IMR-90 (cell line): ENCODE measurements around the gene CD34. TPM values are rescaled to one million over a fixed set of nuclear protein-coding genes. Genes with fewer than 3 reads are reported as not detected.

Source experiments
- ATAC-seq: fragments of 200-7000 bp; cut with Tn5 transposase; 2 replicates; pipeline ENCODE4 v1.9.1; 2020; ENCODE audit warnings: low read depth, mild to moderate bottlenecking, moderate library complexity
- BruUV-seq: library from RNA; stranded (reverse); fragments of 400-500 nt; replicated peaks from 2 replicates; lab custom pipeline; 2021; lab: Mats Ljungman, UMichigan
- CTCF ChIA-PET: fragments of 300-600 bp; formaldehyde crosslinking; extraction: SDS; loops from one replicate; lab custom pipeline; 2021; ENCODE audit warnings: antibody characterized with exemption; lab: Yijun Ruan, JAX
- POLR2A ChIA-PET: fragments of 300-600 bp; sonication (Branson Sonifier 250); formaldehyde crosslinking; loops from one replicate; lab custom pipeline; 2022; ENCODE audit warnings: antibody characterized with exemption; ENCODE audit not compliant: unreplicated experiment; lab: Charles Lee
- DNase-seq: peaks from one replicate; pipeline ENCODE4 v3.0.0; 2013
- H2AFZ ChIP-seq: replicated peaks from 2 replicates; pipeline ENCODE3; 2013; ENCODE audit warnings: low read length, mild to moderate bottlenecking; ENCODE audit not compliant: poor library complexity
- H2AK5ac ChIP-seq: 2 replicates; pipeline ENCODE4 v1.6.1; 2013; ENCODE audit warnings: low read depth, low read length, inconsistent platforms
- H2AK9ac ChIP-seq: replicated peaks from 2 replicates; pipeline ENCODE3; 2013; ENCODE audit warnings: mild to moderate bottlenecking, low read depth, low read length, moderate library complexity; ENCODE audit not compliant: poor library complexity
- H2BK120ac ChIP-seq: 2 replicates; pipeline ENCODE4 v1.6.1; 2013; ENCODE audit warnings: low read depth, low read length, inconsistent platforms
- H2BK15ac ChIP-seq: 3 replicates; pipeline ENCODE4 v1.6.1; 2013; ENCODE audit warnings: low read depth, low read length, inconsistent platforms
- H2BK20ac ChIP-seq: 2 replicates; pipeline ENCODE4 v1.6.1; 2013; ENCODE audit warnings: low read depth, mild to moderate bottlenecking, inconsistent platforms, low read length, moderate library complexity
- H2BK5ac ChIP-seq: 2 replicates; pipeline ENCODE4 v1.6.1; 2013; ENCODE audit warnings: mild to moderate bottlenecking, low read depth, low read length, inconsistent platforms; ENCODE audit not compliant: poor library complexity, severe bottlenecking
- H3K14ac ChIP-seq: replicated peaks from 2 replicates; pipeline ENCODE4 v1.6.1; 2013; ENCODE audit warnings: low read depth, low read length, inconsistent platforms
- H3K18ac ChIP-seq: 2 replicates; pipeline ENCODE4 v1.6.1; 2013; ENCODE audit warnings: low read depth, low read length, control low read depth
- H3K23ac ChIP-seq: 2 replicates; pipeline ENCODE4 v1.6.1; 2013; ENCODE audit warnings: low read depth, low read length, inconsistent platforms
- H3K27ac ChIP-seq: 2 replicates; pipeline ENCODE4 v1.5.1; 2013; ENCODE audit warnings: mild to moderate bottlenecking, control low read depth, low read length; ENCODE audit not compliant: insufficient read depth
- H3K27me3 ChIP-seq: 2 replicates; pipeline ENCODE4 v1.6.1; 2013; ENCODE audit warnings: low read length; ENCODE audit not compliant: control insufficient read depth, insufficient read depth
- H3K36me3 ChIP-seq: 2 replicates; pipeline ENCODE4 v1.6.1; 2013; ENCODE audit warnings: low read length, mixed read lengths; ENCODE audit not compliant: control insufficient read depth, insufficient read depth
- H3K4ac ChIP-seq: 2 replicates; pipeline ENCODE4 v1.6.1; 2013; ENCODE audit warnings: low read depth, low read length, inconsistent platforms
- H3K4me1 ChIP-seq: 2 replicates; pipeline ENCODE4 v1.6.1; 2013; ENCODE audit warnings: low read length, mixed read lengths; ENCODE audit not compliant: control insufficient read depth, insufficient read depth
- H3K4me2 ChIP-seq: 2 replicates; pipeline ENCODE4 v1.6.1; 2013; ENCODE audit warnings: low read depth, mild to moderate bottlenecking, control low read depth, low read length, moderate library complexity
- H3K4me3 ChIP-seq: 2 replicates; pipeline ENCODE4 v1.5.1; 2013; ENCODE audit warnings: low read depth, mild to moderate bottlenecking, control low read depth, low read length, moderate library complexity; ENCODE audit not compliant: insufficient read depth
- H3K56ac ChIP-seq: 2 replicates; pipeline ENCODE4 v1.6.1; 2013; ENCODE audit warnings: low read length, inconsistent platforms; ENCODE audit not compliant: insufficient read depth; ENCODE audit errors: extremely low read depth
- H3K79me1 ChIP-seq, 2 experiments: 2 replicates each; pipeline ENCODE4 v1.6.1; 2013; ENCODE audit warnings: low read length in 2 of 2, inconsistent platforms in 1 of 2, low read depth in 1 of 2
- H3K9ac ChIP-seq: 2 replicates; pipeline ENCODE4 v1.6.1; 2013; ENCODE audit warnings: low read depth, low read length, control low read depth
- H3K9me1 ChIP-seq: 2 replicates; pipeline ENCODE4 v1.6.1; 2013; ENCODE audit warnings: low read length, inconsistent platforms; ENCODE audit not compliant: insufficient read depth
- H3K9me3 ChIP-seq: 2 replicates; pipeline ENCODE4 v1.6.1; 2013; ENCODE audit warnings: low read length; ENCODE audit not compliant: control insufficient read depth, insufficient read depth
- H4K20me1 ChIP-seq: 2 replicates; pipeline ENCODE4 v1.6.1; 2013; ENCODE audit warnings: low read length, inconsistent platforms; ENCODE audit not compliant: insufficient read depth
- H4K5ac ChIP-seq: 2 replicates; pipeline ENCODE4 v1.6.1; 2013; ENCODE audit warnings: mild to moderate bottlenecking, low read depth, low read length, control low read depth
- H4K8ac ChIP-seq, 2 experiments: 2 replicates each; pipeline ENCODE4 v1.6.1; 2013; ENCODE audit warnings: low read depth in 2 of 2, low read length in 2 of 2, control low read depth in 1 of 2, inconsistent platforms in 1 of 2
- H4K91ac ChIP-seq: 2 replicates; pipeline ENCODE4 v1.6.1; 2013; ENCODE audit warnings: low read depth, low read length, inconsistent platforms; ENCODE audit not compliant: insufficient read depth
- CEBPB ChIP-seq: IDR thresholded peaks from 2 replicates; pipeline ENCODE4 v1.6.1; 2012; ENCODE audit warnings: low read depth, low read length, improper control_type of control experiment
- CHD1 ChIP-seq: IDR thresholded peaks from 2 replicates; pipeline ENCODE4 v1.6.1; 2012; ENCODE audit warnings: low read depth, low read length, improper control_type of control experiment
- CTCF ChIP-seq: conservative IDR thresholded peaks from 2 replicates; pipeline ENCODE4 v1.5.1; 2012; ENCODE audit warnings: mild to moderate bottlenecking, low read depth, low read length, improper control_type of control experiment
- FOS ChIP-seq: fragments of 150-350 bp; IDR thresholded peaks from 2 replicates; pipeline ENCODE4 v1.6.1; 2016; ENCODE audit warnings: low read depth, low read length
- MAFK ChIP-seq: IDR thresholded peaks from 2 replicates; pipeline ENCODE4 v1.6.1; 2012; ENCODE audit warnings: low read depth, low read length, improper control_type of control experiment
- MAZ ChIP-seq: IDR thresholded peaks from 2 replicates; pipeline ENCODE4 v1.6.1; 2012; ENCODE audit warnings: low read depth, mild to moderate bottlenecking, low read length, improper control_type of control experiment, moderate library complexity, borderline replicate concordance
- MXI1 ChIP-seq: IDR thresholded peaks from 2 replicates; pipeline ENCODE4 v1.6.1; 2012; ENCODE audit warnings: low read depth, mild to moderate bottlenecking, low read length, moderate library complexity, borderline replicate concordance
- POLR2A ChIP-seq: IDR thresholded peaks from 2 replicates; pipeline ENCODE4 v1.6.1; 2012; ENCODE audit warnings: mild to moderate bottlenecking, low read depth, low read length
- RFX5 ChIP-seq: IDR thresholded peaks from 2 replicates; pipeline ENCODE4 v1.8.0; 2012; ENCODE audit warnings: low read depth, mild to moderate bottlenecking, low read length, moderate library complexity
- USF2 ChIP-seq: fragments of 150-350 bp; IDR thresholded peaks from 2 replicates; pipeline ENCODE4 v1.6.1; 2017; ENCODE audit warnings: mild to moderate bottlenecking, antibody characterized with exemption, low read length, low read depth
- WGBS, 2 experiments: methylation state at CpG; one replicate each; pipeline versions ENCODE4 v1.1.5 to v1.1.7; 2013; ENCODE audit warnings: missing lambda C conversion rate in 2 of 2; ENCODE audit not compliant: insufficient read length in 1 of 2; ENCODE audit errors: extremely low coverage in 2 of 2; 5-methylcytosine and 5-hydroxymethylcytosine counted together
- dilution Hi-C: fragments of 300-500 bp; cut with HindIII; formaldehyde crosslinking; loops from one replicate; pipeline ENCODE4 v1.14.3; 2018; ENCODE audit warnings: low sequenced_read_pairs; ENCODE audit not compliant: unreplicated experiment
- in situ Hi-C: fragments of 300-500 bp; cut with MboI; formaldehyde crosslinking; loops from 3 replicates; pipeline ENCODE4 v1.14.3; 2019; ENCODE audit warnings: low sequenced_read_pairs, inconsistent platforms, mixed read lengths
- intact Hi-C: fragments of 100-400 bp; cut with micrococcal nuclease; formaldehyde crosslinking; loops from 2 replicates; pipeline ENCODE4 v1.10.0; 2022
- polyA plus RNA-seq, 3 experiments: library from polyadenylated mRNA; depleted of rRNA; stranded (reverse); fragments of >200 nt; gene quantifications; 2 replicates each; pipeline ENCODE4 v1.2.3, GENCODE V29; 2012; ENCODE audit warnings: low replicate concordance in 1 of 3
- total RNA-seq: library from RNA; depleted of rRNA; stranded (reverse); fragments of >200 nt; gene quantifications from 2 replicates; pipeline ENCODE4 v1.2.3, GENCODE V29; 2012
- TF ChIP-seq, protein P1 (sequence below): fragments of 150-350 bp; IDR thresholded peaks from 2 replicates; pipeline ENCODE4 v1.6.1; 2016; ENCODE audit warnings: low read depth, mild to moderate bottlenecking, low read length, moderate library complexity, borderline replicate concordance

Gene CD34
- total and polyA plus RNA-seq, 2 of the 4 experiments (the other 2 are of a cell fraction): 0.14 TPM; not detected in 1

DNA sequence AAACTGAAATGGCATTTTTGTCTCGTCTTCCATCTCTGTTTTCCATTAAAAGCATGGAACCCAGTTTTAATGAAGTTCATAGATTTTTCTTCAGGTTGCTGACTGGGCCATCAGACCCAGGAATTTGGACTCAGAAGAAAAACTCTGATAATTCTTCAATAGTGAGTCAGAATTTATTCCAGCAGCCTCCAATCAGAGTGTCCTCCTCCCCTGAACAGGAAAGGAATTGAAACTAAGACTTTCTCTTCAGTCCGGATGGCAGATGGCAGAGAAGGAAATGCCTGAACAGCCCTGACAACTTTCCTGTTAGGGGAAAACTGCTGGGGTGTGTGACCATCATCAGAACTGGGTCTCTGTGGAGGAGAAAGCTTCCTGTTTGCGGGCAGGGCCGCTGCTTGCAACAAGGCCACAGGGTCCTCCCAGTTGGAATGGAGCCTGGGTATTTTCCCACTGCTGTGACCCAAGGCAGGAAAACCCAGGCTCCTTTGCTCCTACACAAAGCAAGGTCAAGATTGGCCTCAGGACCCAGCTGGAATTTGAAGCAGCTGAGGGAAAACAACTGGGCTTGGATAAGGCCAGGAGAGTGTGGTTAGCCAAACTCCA, 20.7 kb downstream of the CD34 start:
- peak overlapping the region; percentile 91 for H4K91ac ChIP-seq
- peak overlapping the region; percentile 77 for H4K5ac ChIP-seq
- peak overlapping the region; percentile 22; the same call in 1 of the 2 replicates for H2AK5ac ChIP-seq
- peak overlapping the region; percentile 82 for H3K23ac ChIP-seq
- peak overlapping the region; percentile 93 for H2BK120ac ChIP-seq
- peaks cover 4% of the 10 kb centered on the region; the same call in 1 of the 2 replicates for H3K27me3 ChIP-seq
- H3K14ac ChIP-seq: peak overlapping the region; percentile 79
- peak overlapping the region; percentile 2; the same call in 1 of the 2 replicates for H3K4me3 ChIP-seq
- ChIA-PET CTCF (interaction anchor here (1.3 to 1.5 kb wide), 2 partner anchors 21 to 73 kb away, joined by 3 to 4 read pairs; no protein-coding TSS in a partner anchor), POLR2A (no interaction called here)
- dilution Hi-C loops (no loop called here), intact Hi-C loops (no loop called here), in situ Hi-C loops (no loop called here)
- peak overlapping the region; percentile 40 for H3K18ac ChIP-seq
- peak overlapping the region; percentile 96 for H2BK20ac ChIP-seq
- H2AK9ac ChIP-seq: peak overlapping the region; percentile 75
- peaks cover 8% of the 10 kb centered on the region for H3K9me1 ChIP-seq
- peak overlapping the region; percentile 85 for H3K27ac ChIP-seq
- peak; percentile 67 for DNase-seq
- no peaks in the 10 kb centered on the region for H3K79me1 ChIP-seq
- H2BK15ac ChIP-seq: peak overlapping the region; percentile 62; the same call in 2 of the 3 replicates
- H3K56ac ChIP-seq: peak overlapping the region; percentile 43; the same call in 1 of the 2 replicates
- BruUV-seq: no TSS peak
- ATAC-seq: peak; percentile 88
- H4K20me1 ChIP-seq: no peaks in the 10 kb centered on the region
- peak overlapping the region; percentile 90 to 94 for H4K8ac ChIP-seq
- peaks cover 11% of the 10 kb centered on the region for H3K4me1 ChIP-seq
- WGBS, 2 experiments: no CpG with 5 or more reads among the region's 4 CpGs
- H3K36me3 ChIP-seq: no peaks in the 10 kb centered on the region
- no peaks in the 10 kb centered on the region for H3K9me3 ChIP-seq
- peak overlapping the region; percentile 95 for H2AFZ ChIP-seq
- TF ChIP-seq CTCF (no peak), POLR2A (no peak), MAFK (0 out of 2 replicates have a peak, but pooled peaks have one; percentile 3), CHD1 (no peak), FOS (peak; percentile 16; the same call in 1 of the 2 replicates), CEBPB (no peak), MXI1 (no peak), MAZ (no peak), USF2 (no peak), RFX5 (no peak)
- TF ChIP-seq, protein P1, sequence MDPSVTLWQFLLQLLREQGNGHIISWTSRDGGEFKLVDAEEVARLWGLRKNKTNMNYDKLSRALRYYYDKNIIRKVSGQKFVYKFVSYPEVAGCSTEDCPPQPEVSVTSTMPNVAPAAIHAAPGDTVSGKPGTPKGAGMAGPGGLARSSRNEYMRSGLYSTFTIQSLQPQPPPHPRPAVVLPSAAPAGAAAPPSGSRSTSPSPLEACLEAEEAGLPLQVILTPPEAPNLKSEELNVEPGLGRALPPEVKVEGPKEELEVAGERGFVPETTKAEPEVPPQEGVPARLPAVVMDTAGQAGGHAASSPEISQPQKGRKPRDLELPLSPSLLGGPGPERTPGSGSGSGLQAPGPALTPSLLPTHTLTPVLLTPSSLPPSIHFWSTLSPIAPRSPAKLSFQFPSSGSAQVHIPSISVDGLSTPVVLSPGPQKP: no peak
- H3K9ac ChIP-seq: peak overlapping the region; percentile 17; the same call in 1 of the 2 replicates
- peak overlapping the region; percentile 89 for H3K4ac ChIP-seq
- H2BK5ac ChIP-seq: peak overlapping the region; percentile 91
- peak overlapping the region; percentile 40 for H3K4me2 ChIP-seq
